Lower lobe of right lung (tissue), 2 donors: ENCODE results near the gene FAM107B. TPM values are rescaled to one million over a fixed set of nuclear protein-coding genes. Genes with fewer than 3 reads are reported as not detected.

Experiments used
- ATAC-seq, 2 donors: fragments of 200-7000 bp; cut with Tn5 transposase; one replicate each; pipeline ENCODE4 v1.9.1; 2020 to 2022; ENCODE audit warnings: mild to moderate bottlenecking in 2 of 2, moderate library complexity in 2 of 2
- DNase-seq: peaks from one replicate; pipeline ENCODE4 v3.0.0-alpha.2; 2020
- H3K27ac ChIP-seq: fragments of 200-600 bp; one replicate; pipeline ENCODE4 v1.8.0; 2022
- H3K27me3 ChIP-seq: fragments of 200-600 bp; one replicate; pipeline ENCODE4 v1.8.0; 2022; ENCODE audit warnings: low read depth
- H3K36me3 ChIP-seq: fragments of 200-600 bp; one replicate; pipeline ENCODE4 v1.8.0; 2022; ENCODE audit warnings: mild to moderate bottlenecking
- H3K4me1 ChIP-seq: fragments of 200-600 bp; one replicate; pipeline ENCODE4 v1.8.0; 2022
- H3K4me3 ChIP-seq: fragments of 200-600 bp; one replicate; pipeline ENCODE4 v1.8.0; 2022; ENCODE audit warnings: mild to moderate bottlenecking
- H3K9me3 ChIP-seq: fragments of 200-600 bp; one replicate; pipeline ENCODE4 v1.8.0; 2022
- intact Hi-C: fragments of 100-400 bp; cut with DNase I; formaldehyde crosslinking; loops from one replicate; pipeline ENCODE4 v1.11.0; 2022
- total RNA-seq: library from RNA; stranded (reverse); fragmentation: NEBNext Ultra II Directional; extraction: Animal tissue kit (Norgen Biotek cat#: 25700); gene quantifications from one replicate; pipeline ENCODE4 v1.2.1, GENCODE V29; 2021
- TF ChIP-seq, protein P1 (sequence below): fragments of 200-600 bp; IDR thresholded peaks from one replicate; pipeline ENCODE4 v1.8.0; 2022; ENCODE audit warnings: antibody characterized with exemption, mild to moderate bottlenecking
- donor health status: DM: no; HTN: yes; CAD: no; lungs with severe emphysema.

Gene FAM107B
- total RNA-seq, 1 donor from 2014 or later = 75.4 TPM

DNA sequence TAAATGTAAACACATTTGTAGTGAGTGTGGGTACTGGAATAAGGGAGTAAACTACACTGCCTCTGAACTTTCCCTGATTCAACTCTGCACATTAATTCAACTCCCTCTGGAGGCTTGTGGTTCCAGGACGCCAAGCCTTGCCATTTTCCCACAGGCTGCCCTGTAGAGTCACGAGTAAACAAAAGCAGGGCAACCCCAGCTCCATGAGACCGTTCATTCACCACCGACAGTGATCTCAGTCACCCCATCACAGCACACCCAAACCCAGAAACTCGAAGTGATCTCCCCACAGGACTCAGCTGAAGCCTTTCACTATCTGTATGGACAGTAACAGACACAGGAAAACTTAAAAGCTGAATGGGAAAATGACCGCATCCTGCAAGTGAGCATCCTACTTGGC lies 225.2 kb downstream of the FAM107B start:
- H3K36me3 ChIP-seq = no peaks in the 10 kb centered on the region
- peaks cover 66% of the 10 kb centered on the region for H3K4me1 ChIP-seq
- H3K4me3 ChIP-seq = no peak overlapping the region
- intact Hi-C loops = no loop called here
- TF ChIP-seq, protein P1, sequence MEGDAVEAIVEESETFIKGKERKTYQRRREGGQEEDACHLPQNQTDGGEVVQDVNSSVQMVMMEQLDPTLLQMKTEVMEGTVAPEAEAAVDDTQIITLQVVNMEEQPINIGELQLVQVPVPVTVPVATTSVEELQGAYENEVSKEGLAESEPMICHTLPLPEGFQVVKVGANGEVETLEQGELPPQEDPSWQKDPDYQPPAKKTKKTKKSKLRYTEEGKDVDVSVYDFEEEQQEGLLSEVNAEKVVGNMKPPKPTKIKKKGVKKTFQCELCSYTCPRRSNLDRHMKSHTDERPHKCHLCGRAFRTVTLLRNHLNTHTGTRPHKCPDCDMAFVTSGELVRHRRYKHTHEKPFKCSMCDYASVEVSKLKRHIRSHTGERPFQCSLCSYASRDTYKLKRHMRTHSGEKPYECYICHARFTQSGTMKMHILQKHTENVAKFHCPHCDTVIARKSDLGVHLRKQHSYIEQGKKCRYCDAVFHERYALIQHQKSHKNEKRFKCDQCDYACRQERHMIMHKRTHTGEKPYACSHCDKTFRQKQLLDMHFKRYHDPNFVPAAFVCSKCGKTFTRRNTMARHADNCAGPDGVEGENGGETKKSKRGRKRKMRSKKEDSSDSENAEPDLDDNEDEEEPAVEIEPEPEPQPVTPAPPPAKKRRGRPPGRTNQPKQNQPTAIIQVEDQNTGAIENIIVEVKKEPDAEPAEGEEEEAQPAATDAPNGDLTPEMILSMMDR = no peak
- no peaks in the 10 kb centered on the region for H3K27me3 ChIP-seq
- ATAC-seq (no peak), DNase-seq (no peak)
- no peak overlapping the region for H3K27ac ChIP-seq
- no peaks in the 10 kb centered on the region for H3K9me3 ChIP-seq

DNA sequence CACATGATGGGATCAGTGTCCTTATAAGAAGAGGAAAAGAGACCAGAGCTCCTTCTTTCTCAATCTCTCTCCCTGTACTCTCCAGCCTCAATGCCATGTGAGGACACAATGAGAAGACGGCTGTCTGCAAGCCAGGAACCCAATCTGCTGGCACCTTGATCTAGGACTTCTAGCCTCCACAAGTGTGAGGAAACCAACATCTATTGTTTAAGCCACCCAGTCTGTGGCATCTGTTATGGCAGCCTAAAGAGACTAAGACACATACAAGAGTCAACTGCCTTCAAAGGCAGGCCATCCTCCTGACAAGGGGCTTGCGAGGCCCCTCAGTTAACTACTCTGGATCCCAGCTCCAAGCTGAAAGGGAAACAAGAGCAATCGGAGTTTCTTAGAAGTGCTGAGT lies 225.7 kb downstream of the FAM107B start:
- no peaks in the 10 kb centered on the region for H3K9me3 ChIP-seq
- intact Hi-C loops = no loop called here
- H3K27ac ChIP-seq = no peak overlapping the region
- TF ChIP-seq, protein P1 = no peak
- no peak overlapping the region for H3K4me3 ChIP-seq
- H3K36me3 ChIP-seq = no peaks in the 10 kb centered on the region
- no peak for DNase-seq
- peaks cover 66% of the 10 kb centered on the region for H3K4me1 ChIP-seq
- H3K27me3 ChIP-seq = no peaks in the 10 kb centered on the region
- ATAC-seq = no peak

DNA sequence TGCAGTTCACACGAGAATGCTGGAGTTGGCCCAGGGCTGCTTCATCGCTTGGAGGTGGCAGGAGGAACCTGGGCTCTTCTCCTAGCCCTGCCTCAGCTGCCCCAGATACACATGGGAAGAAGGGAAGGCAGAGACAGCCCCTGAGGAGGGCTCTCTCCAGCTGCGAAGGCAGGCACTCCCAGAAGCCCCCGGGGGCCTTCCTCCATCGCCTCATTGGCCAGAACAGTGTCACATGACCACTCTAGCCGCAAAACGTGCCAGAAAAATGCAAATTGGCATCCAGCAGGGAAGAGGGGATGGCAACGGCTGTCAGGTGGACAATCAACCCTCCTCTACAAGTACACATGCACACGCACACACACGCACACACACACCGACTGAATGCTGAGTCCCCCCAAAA lies 226.2 kb downstream of the FAM107B start:
- H3K4me3 ChIP-seq = no peak overlapping the region
- DNase-seq = no peak
- peaks cover 66% of the 10 kb centered on the region for H3K4me1 ChIP-seq
- H3K9me3 ChIP-seq = no peaks in the 10 kb centered on the region
- H3K36me3 ChIP-seq = no peaks in the 10 kb centered on the region
- ATAC-seq = no peak
- no peak overlapping the region for H3K27ac ChIP-seq
- intact Hi-C loops = no loop called here
- TF ChIP-seq, protein P1 = no peak
- no peaks in the 10 kb centered on the region for H3K27me3 ChIP-seq

DNA sequence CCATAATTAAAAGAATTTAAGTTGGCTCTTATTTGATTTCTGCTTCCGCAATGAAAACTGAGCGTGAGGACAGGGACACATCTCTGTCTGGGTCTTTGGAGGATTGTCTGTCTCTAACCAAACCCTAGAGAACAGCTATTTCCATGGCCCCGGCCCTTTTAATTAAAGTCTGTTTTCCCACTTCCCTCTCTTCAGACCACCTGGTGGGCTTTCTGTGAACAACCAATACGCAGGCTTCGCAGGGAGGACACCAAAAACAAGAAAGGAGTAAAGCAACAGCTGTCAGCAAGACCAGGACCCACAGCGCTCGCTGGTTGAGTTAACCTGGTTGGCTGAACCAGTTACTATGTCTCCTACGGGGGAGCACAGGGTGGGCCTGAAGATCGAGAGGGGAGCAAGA lies 226.9 kb downstream of the FAM107B start:
- Histone ChIP-seq H3K4me1 (peaks cover 66% of the 10 kb centered on the region), H3K27me3 (no peaks in the 10 kb centered on the region), H3K9me3 (no peaks in the 10 kb centered on the region), H3K4me3 (no peak overlapping the region), H3K27ac (no peak overlapping the region), H3K36me3 (no peaks in the 10 kb centered on the region)
- no peak for ATAC-seq
- DNase-seq = no peak
- intact Hi-C loops = no loop called here
- TF ChIP-seq, protein P1 = no peak

DNA sequence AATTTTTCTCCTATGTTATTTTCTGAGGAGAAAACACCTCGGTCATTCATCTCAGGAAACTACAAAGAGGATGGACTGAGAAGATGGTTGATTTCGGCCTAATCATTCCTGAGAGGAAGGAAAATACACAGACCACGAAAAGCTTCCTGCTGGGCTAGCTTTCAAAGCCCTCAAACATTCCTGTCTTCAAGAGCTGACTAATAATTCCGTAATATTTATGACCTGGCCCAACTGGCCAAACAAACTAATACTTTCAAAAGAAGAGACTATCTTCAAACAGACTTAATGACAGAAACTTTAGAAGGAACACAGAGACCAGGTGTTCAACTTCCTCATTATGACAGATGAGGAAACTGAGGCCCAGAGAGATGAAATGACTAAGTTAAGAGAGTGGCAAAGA lies 228.9 kb downstream of the FAM107B start:
- Histone ChIP-seq H3K4me1 (peaks cover 57% of the 10 kb centered on the region), H3K4me3 (no peak overlapping the region), H3K9me3 (no peaks in the 10 kb centered on the region), H3K36me3 (peaks cover 8% of the 10 kb centered on the region), H3K27ac (peak overlapping the region; percentile 39), H3K27me3 (no peaks in the 10 kb centered on the region)
- DNase-seq = no peak
- peak; percentile 47 to 69 for ATAC-seq
- TF ChIP-seq, protein P1 = no peak
- intact Hi-C loops = no loop called here

DNA sequence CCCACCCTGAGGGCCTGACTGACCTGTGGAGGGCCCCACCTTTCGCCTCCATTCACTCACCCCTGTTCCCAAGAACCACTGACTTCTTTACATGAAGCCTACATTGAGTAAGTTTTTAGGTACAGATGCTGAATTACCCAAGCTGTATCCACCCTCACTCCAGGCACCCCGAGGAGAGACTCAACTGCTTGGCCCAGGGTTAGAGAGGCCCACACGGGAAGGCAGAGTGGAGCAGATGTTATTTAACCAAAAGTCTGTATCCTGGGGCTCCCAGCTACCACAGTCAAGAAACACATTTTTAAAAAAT lies 230.8 kb downstream of the FAM107B start:
- TF ChIP-seq, protein P1 = no peak
- Histone ChIP-seq H3K27me3 (no peaks in the 10 kb centered on the region), H3K36me3 (peaks cover 14% of the 10 kb centered on the region), H3K27ac (peak overlapping the region; percentile 77), H3K4me3 (no peak overlapping the region), H3K4me1 (peaks cover 57% of the 10 kb centered on the region), H3K9me3 (no peaks in the 10 kb centered on the region)
- intact Hi-C loops = no loop called here
- ATAC-seq (no peak), DNase-seq (no peak)
